DMS153 treated with DMSO at 0.1 percent for 48 hours (cell line): ENCODE measurements around the gene UMODL1.

Source experiments
- DNase-seq: peaks from one replicate; lab custom pipeline; 2025; ENCODE audit not compliant: unreplicated experiment; lab: John Stamatoyannopoulos, UW

Gene UMODL1

GRCh38 chr21:42127164-42128150 is 56.3 kb downstream of the UMODL1 start:
- DNase-seq = no peak

GRCh38 chr21:42129300-42130266 is 58.5 kb downstream of the UMODL1 start:
- DNase-seq = no peak

- no peak for DNase-seq
Observed at GRCh38 chr21:42130441-42130840, 59.3 kb downstream of the UMODL1 start.

- DNase-seq = no peak
Observed at GRCh38 chr21:42132183-42132582, 61.1 kb downstream of the UMODL1 start.

GRCh38 chr21:42133131-42133530 is 62.0 kb downstream of the UMODL1 start:
- no peak for DNase-seq

- no peak for DNase-seq
Observed at GRCh38 chr21:42135386-42136052, 64.4 kb downstream of the UMODL1 start.

- DNase-seq = no peak
Observed at GRCh38 chr21:42137191-42137904, 66.2 kb downstream of the UMODL1 start.

GRCh38 chr21:42140196-42140934 is 69.2 kb downstream of the UMODL1 start:
- DNase-seq = no peak

GRCh38 chr21:42141643-42142042 is 70.5 kb downstream of the UMODL1 start:
- no peak for DNase-seq

GRCh38 chr21:42142141-42142540 is 71.0 kb downstream of the UMODL1 start:
- no peak for DNase-seq

GRCh38 chr21:42142627-42143026 is 71.5 kb downstream of the UMODL1 start:
- DNase-seq = no peak

- no peak for DNase-seq
Observed at GRCh38 chr21:42143111-42143510, 72.0 kb downstream of the UMODL1 start.

- DNase-seq = no peak
Observed at GRCh38 chr21:42144221-42144620, 73.1 kb downstream of the UMODL1 start.

- no peak for DNase-seq
Observed at GRCh38 chr21:42144679-42145568, 73.8 kb downstream of the UMODL1 start.

- peak; percentile 74 for DNase-seq
Observed at GRCh38 chr21:42145569-42146272, 74.6 kb downstream of the UMODL1 start.

- no peak for DNase-seq
Observed at GRCh38 chr21:42146273-42146805, 75.2 kb downstream of the UMODL1 start.

GRCh38 chr21:42146821-42147220 is 75.7 kb downstream of the UMODL1 start:
- DNase-seq = no peak
